GM19452 (cell line): ENCODE measurements around the gene NPY1R.

Experiments used
- ATAC-seq: cut with Tn5 transposase; IDR thresholded peaks from one replicate; pipeline ENCODE4 v1.9.1; 2021; ENCODE audit not compliant: unreplicated experiment

The NPY1R gene

GRCh38 chr4:163280703-163281519 lies 51.5 kb downstream of the NPY1R start:
- no peak for ATAC-seq

DNA sequence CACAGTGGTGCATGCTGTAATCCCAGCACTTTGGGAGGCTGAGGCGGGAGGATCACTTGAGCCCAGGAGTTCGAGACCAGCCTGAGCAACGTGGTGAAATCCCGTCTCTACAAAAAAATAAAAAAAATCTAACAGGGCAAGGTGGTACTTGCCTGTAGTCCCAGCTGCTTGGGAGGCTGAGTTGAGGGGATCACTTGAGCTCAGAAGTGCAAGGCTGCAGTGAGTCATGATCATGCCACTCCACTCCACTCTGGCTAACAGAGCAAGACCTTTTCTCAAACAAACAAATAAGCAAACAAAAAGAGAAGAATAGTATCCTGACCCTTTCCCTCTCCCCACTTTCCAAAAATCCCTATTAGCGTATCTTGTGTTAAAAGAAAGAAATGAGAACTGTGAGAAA lies 52.7 kb downstream of the NPY1R start:
- no peak for ATAC-seq

DNA sequence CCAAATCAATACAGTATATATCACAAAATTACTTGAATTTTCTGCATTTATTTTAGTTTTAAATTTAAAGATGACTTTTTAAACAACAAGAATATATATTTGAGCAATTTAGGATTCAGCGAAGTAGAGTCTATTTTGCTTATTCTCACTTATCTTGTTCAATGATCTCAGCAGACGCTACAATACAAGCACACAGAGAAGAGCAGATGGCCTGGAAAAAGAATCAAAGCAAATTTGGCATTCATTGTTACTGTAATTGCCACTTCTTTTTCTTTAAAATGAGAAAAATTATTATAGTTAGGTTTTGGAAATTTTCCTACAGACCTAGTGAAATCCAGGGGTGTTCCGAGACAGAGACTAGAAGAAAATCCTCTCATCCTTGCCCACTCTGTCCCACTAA lies 57.5 kb downstream of the NPY1R start:
- no peak for ATAC-seq
